MCF 10A (cell line): Measurements from ENCODE around the gene TECPR2. TPM values are rescaled to one million over a fixed set of nuclear protein-coding genes. Genes with fewer than 3 reads are reported as not detected.

Experiments used
- BruUV-seq: library from RNA; stranded (reverse); fragments of 400-500 nt; replicated peaks from 2 replicates; lab custom pipeline; 2021; lab: Mats Ljungman, UMichigan
- CTCF ChIA-PET: fragments of 300-600 bp; sonication (Branson Sonifier 250); formaldehyde crosslinking; extraction: SDS; loops from one replicate; lab custom pipeline; 2021; ENCODE audit warnings: antibody characterized with exemption, inconsistent platforms; lab: Yijun Ruan, JAX
- POLR2A ChIA-PET: fragments of 300-600, 350-650 bp; sonication (Branson Sonifier 250); formaldehyde crosslinking; extraction: SDS; loops from one replicate; lab custom pipeline; 2020; ENCODE audit warnings: antibody characterized with exemption, inconsistent platforms; lab: Yijun Ruan, JAX
- DNase-seq: peaks from one replicate; pipeline ENCODE4 v3.0.0-alpha.2; 2018; ENCODE audit not compliant: unreplicated experiment
- H3K27ac Mint-ChIP-seq: one replicate; pipeline ENCODE4 v1.8.0; 2022; ENCODE audit warnings: mild to moderate bottlenecking, low read depth, mixed read lengths; ENCODE audit not compliant: unreplicated experiment
- H3K27me3 Mint-ChIP-seq: one replicate; pipeline ENCODE4 v1.8.0; 2022; ENCODE audit warnings: mixed read lengths; ENCODE audit not compliant: insufficient read depth, unreplicated experiment
- H3K36me3 Mint-ChIP-seq: one replicate; pipeline ENCODE4 v1.8.0; 2022; ENCODE audit warnings: mild to moderate bottlenecking, moderate library complexity, mixed read lengths; ENCODE audit not compliant: insufficient read depth, unreplicated experiment
- H3K4me1 Mint-ChIP-seq: one replicate; pipeline ENCODE4 v1.8.0; 2022; ENCODE audit warnings: mixed read lengths; ENCODE audit not compliant: insufficient read depth, unreplicated experiment
- H3K4me3 Mint-ChIP-seq: one replicate; pipeline ENCODE4 v1.8.0; 2022; ENCODE audit warnings: mild to moderate bottlenecking, moderate library complexity, mixed read lengths; ENCODE audit not compliant: unreplicated experiment
- H3K9me3 Mint-ChIP-seq: one replicate; pipeline ENCODE4 v1.8.0; 2022; ENCODE audit warnings: mixed read lengths; ENCODE audit not compliant: unreplicated experiment
- CTCF ChIP-seq: fragments of 200-600 bp; IDR thresholded peaks from one replicate; pipeline ENCODE4 v1.8.0; 2022; ENCODE audit warnings: antibody characterized with exemption, mild to moderate bottlenecking; ENCODE audit not compliant: unreplicated experiment
- intact Hi-C: fragments of 100-400 bp; cut with micrococcal nuclease; formaldehyde crosslinking; loops from 2 replicates; pipeline ENCODE4 v1.14.1; 2022
- total RNA-seq: library from RNA; stranded (reverse); gene quantifications from 2 replicates; pipeline ENCODE4 v1.2.3, GENCODE V29; 2022

TECPR2 gene
- total RNA-seq, 1 experiment from 2014 or later: 18.4 TPM

DNA sequence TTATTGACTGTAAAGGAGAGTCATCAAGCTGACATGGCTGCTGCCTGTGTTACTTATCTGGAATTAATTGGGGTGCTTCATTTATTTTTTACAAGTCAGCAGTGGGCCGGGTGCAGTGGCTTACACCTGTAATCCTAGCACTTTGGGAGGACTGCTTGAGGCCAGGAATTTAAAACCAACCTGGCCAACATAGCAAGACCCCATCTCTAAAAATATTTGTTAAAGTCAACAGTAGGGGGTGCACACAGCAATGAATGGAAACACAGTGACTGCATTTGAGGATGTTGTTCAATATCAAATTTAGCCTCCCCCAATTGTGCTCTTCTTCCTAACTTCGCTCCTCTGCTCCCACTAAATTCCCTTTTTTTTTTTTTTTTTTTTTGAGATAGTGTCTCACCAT, 94.8 kb downstream of the TECPR2 start:
- no peaks in the 10 kb centered on the region for H3K4me1 Mint-ChIP-seq
- no peak overlapping the region for H3K27ac Mint-ChIP-seq
- H3K36me3 Mint-ChIP-seq: peaks cover 63% of the 10 kb centered on the region
- TF ChIP-seq CTCF: no peak
- no TSS peak for BruUV-seq
- no peak for DNase-seq
- intact Hi-C loops: no loop called here
- H3K9me3 Mint-ChIP-seq: no peaks in the 10 kb centered on the region
- ChIA-PET POLR2A (no interaction called here), CTCF (interaction anchor here (0.6 kb wide), 1 partner anchor 189 kb away, joined by 3 read pairs; no protein-coding TSS in a partner anchor)
- H3K27me3 Mint-ChIP-seq: no peaks in the 10 kb centered on the region
- no peak overlapping the region for H3K4me3 Mint-ChIP-seq

DNA sequence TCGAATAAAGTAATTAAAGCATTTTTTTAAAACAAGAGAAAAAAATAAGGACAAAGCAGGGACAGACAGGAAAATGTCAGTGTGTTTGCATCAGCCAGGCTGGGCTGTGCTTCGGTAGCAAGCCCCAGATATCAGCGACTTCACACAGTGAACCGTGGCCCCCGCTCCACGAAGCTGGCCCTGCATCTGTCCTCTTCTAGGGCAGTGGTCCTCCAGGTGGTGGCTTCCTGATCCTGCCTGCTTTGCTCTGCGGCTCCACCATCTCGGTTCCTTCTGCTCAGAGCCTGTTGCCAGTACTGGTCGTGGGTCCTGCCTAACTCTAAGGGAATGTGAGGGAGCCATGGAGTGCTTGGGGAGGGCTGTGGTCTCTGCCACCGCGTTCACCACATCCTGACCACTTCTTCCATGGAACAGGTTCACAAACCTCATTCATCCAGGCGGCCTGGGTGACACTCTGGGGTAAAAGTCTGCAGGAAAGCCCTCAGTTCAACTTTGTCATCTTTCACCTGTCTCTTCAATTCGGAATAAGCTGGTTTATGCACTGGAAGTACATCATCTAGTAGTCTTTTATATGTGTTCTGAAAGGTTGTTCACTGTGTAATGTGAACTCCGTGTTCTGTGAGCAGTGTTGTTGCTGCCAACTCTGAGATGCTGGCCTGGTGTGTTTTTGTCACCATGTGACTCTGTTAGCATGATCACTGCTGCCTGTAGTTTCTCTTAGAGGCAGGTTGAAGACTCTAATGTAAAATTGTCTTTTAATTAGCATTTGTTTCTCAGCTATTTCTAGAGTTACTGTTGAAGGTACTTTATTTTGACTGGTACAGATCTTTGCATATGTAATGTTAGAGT, 99.0 kb downstream of the TECPR2 start:
- no TSS peak for BruUV-seq
- ChIA-PET CTCF (interaction anchor here (1.1 kb wide), 1 partner anchor 24 kb away, joined by 3 read pairs; no protein-coding TSS in a partner anchor), POLR2A (no interaction called here)
- Mint-ChIP-seq H3K9me3 (no peaks in the 10 kb centered on the region), H3K36me3 (peaks cover 39% of the 10 kb centered on the region), H3K27me3 (no peaks in the 10 kb centered on the region), H3K27ac (no peak overlapping the region), H3K4me3 (no peak overlapping the region), H3K4me1 (no peaks in the 10 kb centered on the region)
- intact Hi-C loops: no loop called here
- no peak for TF ChIP-seq CTCF
- no peak for DNase-seq

- peaks cover 35% of the 10 kb centered on the region for H3K36me3 Mint-ChIP-seq
- no TSS peak for BruUV-seq
- no peaks in the 10 kb centered on the region for H3K4me1 Mint-ChIP-seq
- no peak overlapping the region for H3K4me3 Mint-ChIP-seq
- intact Hi-C loops: no loop called here
- TF ChIP-seq CTCF: no peak
- no peak overlapping the region for H3K27ac Mint-ChIP-seq
- no peaks in the 10 kb centered on the region for H3K27me3 Mint-ChIP-seq
- CTCF ChIA-PET: no interaction called here
- POLR2A ChIA-PET: no interaction called here
- DNase-seq: no peak
- H3K9me3 Mint-ChIP-seq: no peaks in the 10 kb centered on the region
These were observed 99.7 kb downstream of the TECPR2 start for GRCh38 chr14:102462391-102462790.

- H3K4me1 Mint-ChIP-seq: no peaks in the 10 kb centered on the region
- DNase-seq: no peak
- H3K4me3 Mint-ChIP-seq: no peak overlapping the region
- intact Hi-C loops: no loop called here
- no peaks in the 10 kb centered on the region for H3K27me3 Mint-ChIP-seq
- TF ChIP-seq CTCF: no peak
- ChIA-PET POLR2A (interaction anchor here (0.6 kb wide), 1 partner anchor 317 kb away, joined by 3 read pairs; no protein-coding TSS in a partner anchor), CTCF (interaction anchor here (0.7 to 1.2 kb wide), 2 partner anchors 22 to 1182 kb away, joined by 3 read pairs; no protein-coding TSS in a partner anchor)
- no TSS peak for BruUV-seq
- peaks cover 19% of the 10 kb centered on the region for H3K36me3 Mint-ChIP-seq
- H3K27ac Mint-ChIP-seq: no peak overlapping the region
- no peaks in the 10 kb centered on the region for H3K9me3 Mint-ChIP-seq
These were observed 101.3 kb downstream of the TECPR2 start for GRCh38 chr14:102464006-102464405.
